Activated naive CD8-positive, alpha-beta T cell (primary cell): ENCODE data around the gene LMF1.
"Not testable (repeated sequence)": the region's sequence is repeated elsewhere in the genome, so short reads cannot be mapped to it uniquely, and the experiment has no call there.

Experiments
- H3K27ac Mint-ChIP-seq: one replicate; pipeline ENCODE4 v1.8.0; 2021; ENCODE audit warnings: mixed read lengths
- H3K27me3 Mint-ChIP-seq: one replicate; pipeline ENCODE4 v1.8.0; 2021; ENCODE audit warnings: mixed read lengths
- H3K36me3 Mint-ChIP-seq: one replicate; pipeline ENCODE4 v1.8.0; 2021; ENCODE audit warnings: mixed read lengths
- H3K4me1 Mint-ChIP-seq: one replicate; pipeline ENCODE4 v1.8.0; 2021; ENCODE audit warnings: low read depth, mixed read lengths
- H3K4me3 Mint-ChIP-seq: one replicate; pipeline ENCODE4 v1.8.0; 2021; ENCODE audit warnings: mild to moderate bottlenecking, mixed read lengths
- H3K9me3 Mint-ChIP-seq: one replicate; pipeline ENCODE4 v1.8.0; 2021; ENCODE audit warnings: low read depth, mixed read lengths

LMF1 gene

GRCh38 chr16:822174-822908, 148.4 kb downstream of the LMF1 start:
- Mint-ChIP-seq H3K36me3 (no peaks in the 10 kb centered on the region), H3K27me3 (no peaks in the 10 kb centered on the region)

GRCh38 chr16:821751-822150, 149.0 kb downstream of the LMF1 start:
- H3K36me3 Mint-ChIP-seq, result no peaks in the 10 kb centered on the region
- no peaks in the 10 kb centered on the region for H3K9me3 Mint-ChIP-seq
- H3K4me3 Mint-ChIP-seq, result no peak overlapping the region
- H3K4me1 Mint-ChIP-seq, result peaks cover 11% of the 10 kb centered on the region
- no peaks in the 10 kb centered on the region for H3K27me3 Mint-ChIP-seq
- H3K27ac Mint-ChIP-seq, result no peak overlapping the region

More at GRCh38 chr16:822174-822908, 148.4 kb downstream of the LMF1 start:
- Mint-ChIP-seq H3K9me3 (no peaks in the 10 kb centered on the region), H3K4me1 (peaks cover 11% of the 10 kb centered on the region), H3K4me3 (no peak overlapping the region), H3K27ac (no peak overlapping the region)

GRCh38 chr16:820748-821147, 150.0 kb downstream of the LMF1 start:
- H3K27ac Mint-ChIP-seq, result no peak overlapping the region
- peaks cover 11% of the 10 kb centered on the region for H3K4me1 Mint-ChIP-seq
- no peaks in the 10 kb centered on the region for H3K9me3 Mint-ChIP-seq
- no peak overlapping the region for H3K4me3 Mint-ChIP-seq
- H3K27me3 Mint-ChIP-seq, result no peaks in the 10 kb centered on the region
- H3K36me3 Mint-ChIP-seq, result no peaks in the 10 kb centered on the region

- Mint-ChIP-seq H3K4me1 (peaks cover 11% of the 10 kb centered on the region), H3K27ac (peak overlapping the region; percentile 54), H3K4me3 (peak overlapping the region; percentile 57)
- not testable (repeated sequence) for H3K9me3 Mint-ChIP-seq, H3K36me3 Mint-ChIP-seq, H3K27me3 Mint-ChIP-seq
These were observed 150.8 kb downstream of the LMF1 start for GRCh38 chr16:820044-820408.

- Mint-ChIP-seq H3K9me3 (no peaks in the 10 kb centered on the region), H3K36me3 (no peaks in the 10 kb centered on the region), H3K27me3 (no peaks in the 10 kb centered on the region), H3K4me1 (peaks cover 11% of the 10 kb centered on the region), H3K4me3 (peak overlapping the region; percentile 57), H3K27ac (peak overlapping the region; percentile 34)
These were observed 151.3 kb downstream of the LMF1 start for GRCh38 chr16:819336-820043.

- Mint-ChIP-seq H3K9me3 (no peaks in the 10 kb centered on the region), H3K36me3 (no peaks in the 10 kb centered on the region), H3K27me3 (no peaks in the 10 kb centered on the region), H3K27ac (no peak overlapping the region), H3K4me1 (peaks cover 13% of the 10 kb centered on the region), H3K4me3 (no peak overlapping the region)
These were observed 152.2 kb downstream of the LMF1 start for GRCh38 chr16:818592-818991.

- no peak overlapping the region for H3K4me3 Mint-ChIP-seq
- H3K36me3 Mint-ChIP-seq, result no peaks in the 10 kb centered on the region
- peaks cover 13% of the 10 kb centered on the region for H3K4me1 Mint-ChIP-seq
- no peak overlapping the region for H3K27ac Mint-ChIP-seq
- H3K9me3 Mint-ChIP-seq, result no peaks in the 10 kb centered on the region
- no peaks in the 10 kb centered on the region for H3K27me3 Mint-ChIP-seq
These were observed 152.7 kb downstream of the LMF1 start for GRCh38 chr16:818132-818531.

- Mint-ChIP-seq H3K36me3 (no peaks in the 10 kb centered on the region), H3K27me3 (peaks cover 2% of the 10 kb centered on the region)
These were observed 153.5 kb downstream of the LMF1 start for GRCh38 chr16:817001-817906.

GRCh38 chr16:815861-816260, 154.9 kb downstream of the LMF1 start:
- no peak overlapping the region for H3K4me3 Mint-ChIP-seq

More at GRCh38 chr16:817001-817906, 153.5 kb downstream of the LMF1 start:
- Mint-ChIP-seq H3K4me1 (peaks cover 13% of the 10 kb centered on the region), H3K9me3 (no peaks in the 10 kb centered on the region), H3K27ac (no peak overlapping the region), H3K4me3 (no peak overlapping the region)

GRCh38 chr16:814974-815373, 155.8 kb downstream of the LMF1 start:
- no peaks in the 10 kb centered on the region for H3K36me3 Mint-ChIP-seq
- no peak overlapping the region for H3K27ac Mint-ChIP-seq
- peaks cover 4% of the 10 kb centered on the region for H3K27me3 Mint-ChIP-seq
- no peaks in the 10 kb centered on the region for H3K9me3 Mint-ChIP-seq
- peaks cover 11% of the 10 kb centered on the region for H3K4me1 Mint-ChIP-seq
- H3K4me3 Mint-ChIP-seq, result no peak overlapping the region

More at GRCh38 chr16:815861-816260, 154.9 kb downstream of the LMF1 start:
- no peak overlapping the region for H3K27ac Mint-ChIP-seq
- no peaks in the 10 kb centered on the region for H3K36me3 Mint-ChIP-seq
- H3K9me3 Mint-ChIP-seq, result no peaks in the 10 kb centered on the region
- H3K27me3 Mint-ChIP-seq, result peaks cover 4% of the 10 kb centered on the region
- H3K4me1 Mint-ChIP-seq, result peaks cover 13% of the 10 kb centered on the region

- Mint-ChIP-seq H3K27me3 (peaks cover 4% of the 10 kb centered on the region), H3K27ac (no peak overlapping the region), H3K4me1 (peaks cover 6% of the 10 kb centered on the region), H3K9me3 (no peaks in the 10 kb centered on the region), H3K4me3 (no peak overlapping the region), H3K36me3 (no peaks in the 10 kb centered on the region)
These were observed 156.8 kb downstream of the LMF1 start for GRCh38 chr16:813916-814412.

GRCh38 chr16:813204-813915, 157.4 kb downstream of the LMF1 start:
- Mint-ChIP-seq H3K4me3 (no peak overlapping the region), H3K27me3 (peaks cover 4% of the 10 kb centered on the region), H3K4me1 (peaks cover 10% of the 10 kb centered on the region), H3K27ac (no peak overlapping the region), H3K36me3 (no peaks in the 10 kb centered on the region), H3K9me3 (no peaks in the 10 kb centered on the region)

- no peaks in the 10 kb centered on the region for H3K9me3 Mint-ChIP-seq
- H3K27ac Mint-ChIP-seq, result peak overlapping the region; percentile 92
- peak overlapping the region; percentile 96 for H3K4me3 Mint-ChIP-seq
- peaks cover 4% of the 10 kb centered on the region for H3K27me3 Mint-ChIP-seq
- no peaks in the 10 kb centered on the region for H3K36me3 Mint-ChIP-seq
- peaks cover 13% of the 10 kb centered on the region for H3K4me1 Mint-ChIP-seq
These were observed 162.7 kb downstream of the LMF1 start for GRCh38 chr16:808085-808386.

- Mint-ChIP-seq H3K36me3 (no peaks in the 10 kb centered on the region), H3K27me3 (peaks cover 2% of the 10 kb centered on the region), H3K4me1 (peaks cover 13% of the 10 kb centered on the region), H3K9me3 (no peaks in the 10 kb centered on the region), H3K4me3 (peak overlapping the region; percentile 96), H3K27ac (peak overlapping the region; percentile 92)
These were observed 163.3 kb downstream of the LMF1 start for GRCh38 chr16:807347-808084.
